ENCODE data around the gene TMTC1.

DNA sequence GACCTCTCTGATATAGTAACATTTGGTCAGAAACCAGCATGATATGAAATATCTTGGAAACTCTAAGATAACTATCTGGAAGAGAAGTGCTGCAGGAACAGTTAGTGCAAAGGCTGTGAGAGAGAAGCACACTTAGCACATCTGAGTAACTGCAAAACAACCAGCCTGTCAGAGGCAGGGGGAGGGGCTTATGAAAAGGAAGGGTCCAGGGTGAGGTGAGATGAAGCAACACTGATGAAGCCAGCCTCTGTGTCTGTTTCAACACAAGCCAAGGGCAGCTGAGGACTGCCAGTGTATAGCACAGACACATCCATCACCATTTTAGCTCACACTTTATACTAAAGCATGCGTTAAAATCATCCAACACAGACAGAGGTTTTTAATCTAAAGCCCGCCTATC is 248.8 kb downstream of the TMTC1 start:
- TF ChIP-seq, protein P1, sequence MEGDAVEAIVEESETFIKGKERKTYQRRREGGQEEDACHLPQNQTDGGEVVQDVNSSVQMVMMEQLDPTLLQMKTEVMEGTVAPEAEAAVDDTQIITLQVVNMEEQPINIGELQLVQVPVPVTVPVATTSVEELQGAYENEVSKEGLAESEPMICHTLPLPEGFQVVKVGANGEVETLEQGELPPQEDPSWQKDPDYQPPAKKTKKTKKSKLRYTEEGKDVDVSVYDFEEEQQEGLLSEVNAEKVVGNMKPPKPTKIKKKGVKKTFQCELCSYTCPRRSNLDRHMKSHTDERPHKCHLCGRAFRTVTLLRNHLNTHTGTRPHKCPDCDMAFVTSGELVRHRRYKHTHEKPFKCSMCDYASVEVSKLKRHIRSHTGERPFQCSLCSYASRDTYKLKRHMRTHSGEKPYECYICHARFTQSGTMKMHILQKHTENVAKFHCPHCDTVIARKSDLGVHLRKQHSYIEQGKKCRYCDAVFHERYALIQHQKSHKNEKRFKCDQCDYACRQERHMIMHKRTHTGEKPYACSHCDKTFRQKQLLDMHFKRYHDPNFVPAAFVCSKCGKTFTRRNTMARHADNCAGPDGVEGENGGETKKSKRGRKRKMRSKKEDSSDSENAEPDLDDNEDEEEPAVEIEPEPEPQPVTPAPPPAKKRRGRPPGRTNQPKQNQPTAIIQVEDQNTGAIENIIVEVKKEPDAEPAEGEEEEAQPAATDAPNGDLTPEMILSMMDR (IDR thresholded peaks at IDR 0.05; ENCODE audit: control extremely low read depth in 1 of 3, insufficient read depth in 1 of 3, low read depth in 1 of 3, low read length in 3 of 3) = no peak
- TF ChIP-seq POU5F1 (IDR thresholded peaks at IDR 0.05; ENCODE audit: low read depth, low read length) (no peak), SP2 (IDR thresholded peaks at IDR 0.05; ENCODE audit: low read length) (no peak), EZH2 (IDR thresholded peaks at IDR 0.05; ENCODE audit: low read depth, low read length, severe bottlenecking) (no peak), PHF8 (conservative IDR thresholded peaks at IDR 0.05; ENCODE audit: low read depth, low read length) (no peak), POLR2A (IDR thresholded peaks at IDR 0.05; ENCODE audit: control extremely low read depth in 1 of 2, low read depth in 2 of 2, low read length in 2 of 2) (no peak), CHD1 (IDR thresholded peaks at IDR 0.05; ENCODE audit: low read depth, low read length) (no peak), YY1 (IDR thresholded peaks at IDR 0.05; ENCODE audit: low read depth, low read length) (no peak), CBX5 (IDR thresholded peaks at IDR 0.05; ENCODE audit: low read depth, low read length) (no peak)
- TF ChIP-seq, protein P2, sequence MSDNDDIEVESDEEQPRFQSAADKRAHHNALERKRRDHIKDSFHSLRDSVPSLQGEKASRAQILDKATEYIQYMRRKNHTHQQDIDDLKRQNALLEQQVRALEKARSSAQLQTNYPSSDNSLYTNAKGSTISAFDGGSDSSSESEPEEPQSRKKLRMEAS (IDR thresholded peaks at IDR 0.05) = no peak
